ENCODE results near the gene NKD2. TPM values are rescaled to one million over a fixed set of nuclear protein-coding genes. Genes with fewer than 3 reads are reported as not detected.

The NKD2 gene
- total and polyA plus RNA-seq, 2 of the 4 experiments (the other 2 are of a cell fraction), result not detected

DNA sequence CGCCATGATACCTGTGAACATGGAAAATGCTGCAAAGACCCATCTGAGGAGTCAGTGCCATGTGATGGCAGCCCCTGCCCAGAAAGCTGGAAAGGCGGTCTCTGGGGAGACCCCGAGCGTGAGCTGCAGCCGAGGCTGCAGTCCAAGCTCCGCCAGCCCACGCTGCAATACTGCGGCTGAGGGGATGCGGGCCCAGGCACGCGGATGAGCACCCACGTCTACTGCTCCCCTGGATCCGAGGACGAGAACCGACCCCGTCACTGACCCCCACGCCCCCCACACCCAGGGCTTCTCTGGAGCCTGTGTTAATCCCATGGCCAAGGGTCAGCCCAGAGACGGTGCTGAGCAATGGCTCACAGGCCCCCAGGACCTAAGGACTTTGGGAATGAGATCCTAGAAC lies 70.9 kb downstream of the NKD2 start:
- no TSS peak for BruUV-seq (replicated peaks)
- in situ Hi-C loops (cut with MboI; ENCODE audit: low sequenced_read_pairs), result no loop called here

More for the DNA sequence above, 70.9 kb downstream of the NKD2 start:
- Histone ChIP-seq H4K5ac (ENCODE audit: low read depth, low read length) (no peak overlapping the region), H4K8ac (ENCODE audit: low read depth in 2 of 2, low read length in 2 of 2) (no peak overlapping the region), H2BK15ac (ENCODE audit: low read depth, low read length) (no peak overlapping the region), H3K4me3 (ENCODE audit: insufficient read depth, low read depth, low read length) (no peak overlapping the region), H3K27ac (ENCODE audit: insufficient read depth, low read length) (no peak overlapping the region), H2AFZ (replicated peaks; ENCODE audit: low read length, poor library complexity) (no peak overlapping the region), H3K4me2 (ENCODE audit: low read depth, low read length) (no peak overlapping the region), H3K4ac (ENCODE audit: low read depth, low read length) (no peak overlapping the region), H2BK5ac (ENCODE audit: low read depth, low read length, poor library complexity, severe bottlenecking) (no peak overlapping the region), H4K20me1 (ENCODE audit: insufficient read depth, low read length) (no peaks in the 10 kb centered on the region; the same call in 1 of the 2 replicates), H3K56ac (ENCODE audit: extremely low read depth, insufficient read depth, low read length) (no peak overlapping the region), H3K18ac (ENCODE audit: low read depth, low read length) (no peak overlapping the region), H3K4me1 (ENCODE audit: control insufficient read depth, insufficient read depth, low read length) (no peaks in the 10 kb centered on the region), H2AK9ac (replicated peaks; ENCODE audit: low read depth, low read length, poor library complexity) (no peak overlapping the region), H3K9me1 (ENCODE audit: insufficient read depth, low read length) (no peaks in the 10 kb centered on the region), H4K91ac (ENCODE audit: insufficient read depth, low read depth, low read length) (no peak overlapping the region), H3K36me3 (ENCODE audit: control insufficient read depth, insufficient read depth, low read length) (peaks cover 19% of the 10 kb centered on the region; the same call in 1 of the 2 replicates), H2BK120ac (ENCODE audit: low read depth, low read length) (no peak overlapping the region), H3K14ac (replicated peaks; ENCODE audit: low read depth, low read length) (no peak overlapping the region), H3K9me3 (ENCODE audit: control insufficient read depth, insufficient read depth, low read length) (no peaks in the 10 kb centered on the region), H3K79me1 (ENCODE audit: low read depth in 1 of 2, low read length in 2 of 2) (no peaks in the 10 kb centered on the region), H2BK20ac (ENCODE audit: low read depth, low read length) (no peak overlapping the region), H3K27me3 (ENCODE audit: control insufficient read depth, insufficient read depth, low read length) (no peaks in the 10 kb centered on the region), H2AK5ac (ENCODE audit: low read depth, low read length) (no peak overlapping the region), H3K23ac (ENCODE audit: low read depth, low read length) (no peak overlapping the region), H3K9ac (ENCODE audit: low read depth, low read length) (no peak overlapping the region)
- POLR2A ChIA-PET (ENCODE audit: unreplicated experiment), result no interaction called here
- no peak for TF ChIP-seq MXI1 (IDR thresholded peaks at IDR 0.05; ENCODE audit: borderline replicate concordance, low read depth, low read length)
- no peak for TF ChIP-seq RCOR1 (IDR thresholded peaks at IDR 0.05; ENCODE audit: insufficient replicate concordance, low read length)
- TF ChIP-seq POLR2A (IDR thresholded peaks at IDR 0.05; ENCODE audit: low read depth, low read length), result no peak
- TF ChIP-seq CEBPB (IDR thresholded peaks at IDR 0.05; ENCODE audit: low read depth, low read length), result no peak
- no peak for TF ChIP-seq SMC3 (IDR thresholded peaks at IDR 0.05; ENCODE audit: low read depth, low read length)
- no peak for TF ChIP-seq MAFK (IDR thresholded peaks at IDR 0.05; ENCODE audit: low read depth, low read length)
- no peak for TF ChIP-seq FOS (IDR thresholded peaks at IDR 0.05; ENCODE audit: low read depth, low read length)
- TF ChIP-seq, protein P1, sequence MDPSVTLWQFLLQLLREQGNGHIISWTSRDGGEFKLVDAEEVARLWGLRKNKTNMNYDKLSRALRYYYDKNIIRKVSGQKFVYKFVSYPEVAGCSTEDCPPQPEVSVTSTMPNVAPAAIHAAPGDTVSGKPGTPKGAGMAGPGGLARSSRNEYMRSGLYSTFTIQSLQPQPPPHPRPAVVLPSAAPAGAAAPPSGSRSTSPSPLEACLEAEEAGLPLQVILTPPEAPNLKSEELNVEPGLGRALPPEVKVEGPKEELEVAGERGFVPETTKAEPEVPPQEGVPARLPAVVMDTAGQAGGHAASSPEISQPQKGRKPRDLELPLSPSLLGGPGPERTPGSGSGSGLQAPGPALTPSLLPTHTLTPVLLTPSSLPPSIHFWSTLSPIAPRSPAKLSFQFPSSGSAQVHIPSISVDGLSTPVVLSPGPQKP (IDR thresholded peaks at IDR 0.05; ENCODE audit: borderline replicate concordance, low read depth, low read length), result no peak
- TF ChIP-seq, protein P2, sequence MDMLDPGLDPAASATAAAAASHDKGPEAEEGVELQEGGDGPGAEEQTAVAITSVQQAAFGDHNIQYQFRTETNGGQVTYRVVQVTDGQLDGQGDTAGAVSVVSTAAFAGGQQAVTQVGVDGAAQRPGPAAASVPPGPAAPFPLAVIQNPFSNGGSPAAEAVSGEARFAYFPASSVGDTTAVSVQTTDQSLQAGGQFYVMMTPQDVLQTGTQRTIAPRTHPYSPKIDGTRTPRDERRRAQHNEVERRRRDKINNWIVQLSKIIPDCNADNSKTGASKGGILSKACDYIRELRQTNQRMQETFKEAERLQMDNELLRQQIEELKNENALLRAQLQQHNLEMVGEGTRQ (IDR thresholded peaks at IDR 0.05; ENCODE audit: low read depth, low read length), result no peak
- TF ChIP-seq CTCF (conservative IDR thresholded peaks at IDR 0.05; ENCODE audit: low read depth, low read length), result no peak
- no peak for TF ChIP-seq RFX5 (IDR thresholded peaks at IDR 0.05; ENCODE audit: low read depth, low read length)
- CTCF ChIA-PET, result no interaction called here
- dilution Hi-C loops (cut with HindIII; ENCODE audit: low sequenced_read_pairs, unreplicated experiment), result no loop called here
- WGBS, 2 experiments (ENCODE audit: extremely low coverage in 2 of 2, insufficient read length in 1 of 2), result 99% methylated on average over 11 of the region's 18 CpGs; no CpG with 5 or more reads in 1 of the 2 experiments
- intact Hi-C loops (cut with micrococcal nuclease), result no loop called here
- DNase-seq, result no peak
- ATAC-seq (ENCODE audit: low read depth), result no peak

Data from IMR-90 (cell line).